Kidney epithelial cell (primary cell): ENCODE results near the gene LTBP1. TPM values are rescaled to one million over a fixed set of nuclear protein-coding genes. Genes with fewer than 3 reads are reported as not detected.

Experiments used
- DNase-seq: peaks from one replicate; pipeline ENCODE4 v3.0.0-alpha.2; 2010; ENCODE audit warnings: low read depth
- H3K27me3 ChIP-seq: 2 replicates; pipeline ENCODE4 v1.6.0; 2011; ENCODE audit warnings: low read length; ENCODE audit not compliant: control insufficient read depth, insufficient read depth
- H3K36me3 ChIP-seq: 2 replicates; pipeline ENCODE4 v1.5.1; 2011; ENCODE audit warnings: low read length; ENCODE audit not compliant: control insufficient read depth, insufficient read depth
- H3K4me3 ChIP-seq: 2 replicates; pipeline ENCODE4 v1.5.1; 2011; ENCODE audit warnings: low read depth, mild to moderate bottlenecking, control low read depth, low read length
- total RNA-seq: library from RNA; depleted of rRNA; stranded (reverse); fragments of >200 nt; gene quantifications from 2 replicates; pipeline ENCODE4 v1.2.3, GENCODE V29; 2015
- TF ChIP-seq, protein P1 (sequence below): IDR thresholded peaks from 2 replicates; pipeline ENCODE4 v1.5.1; 2011; ENCODE audit warnings: mild to moderate bottlenecking, moderate library complexity, low read length, control low read depth, inconsistent platforms; ENCODE audit not compliant: insufficient read depth, poor library complexity, severe bottlenecking

The LTBP1 gene
- total RNA-seq, 1 donor from 2014 or later = 39.3 TPM

GRCh38 chr2:33371304-33372090 lies 424.7 kb downstream of the LTBP1 start:
- TF ChIP-seq, protein P1, sequence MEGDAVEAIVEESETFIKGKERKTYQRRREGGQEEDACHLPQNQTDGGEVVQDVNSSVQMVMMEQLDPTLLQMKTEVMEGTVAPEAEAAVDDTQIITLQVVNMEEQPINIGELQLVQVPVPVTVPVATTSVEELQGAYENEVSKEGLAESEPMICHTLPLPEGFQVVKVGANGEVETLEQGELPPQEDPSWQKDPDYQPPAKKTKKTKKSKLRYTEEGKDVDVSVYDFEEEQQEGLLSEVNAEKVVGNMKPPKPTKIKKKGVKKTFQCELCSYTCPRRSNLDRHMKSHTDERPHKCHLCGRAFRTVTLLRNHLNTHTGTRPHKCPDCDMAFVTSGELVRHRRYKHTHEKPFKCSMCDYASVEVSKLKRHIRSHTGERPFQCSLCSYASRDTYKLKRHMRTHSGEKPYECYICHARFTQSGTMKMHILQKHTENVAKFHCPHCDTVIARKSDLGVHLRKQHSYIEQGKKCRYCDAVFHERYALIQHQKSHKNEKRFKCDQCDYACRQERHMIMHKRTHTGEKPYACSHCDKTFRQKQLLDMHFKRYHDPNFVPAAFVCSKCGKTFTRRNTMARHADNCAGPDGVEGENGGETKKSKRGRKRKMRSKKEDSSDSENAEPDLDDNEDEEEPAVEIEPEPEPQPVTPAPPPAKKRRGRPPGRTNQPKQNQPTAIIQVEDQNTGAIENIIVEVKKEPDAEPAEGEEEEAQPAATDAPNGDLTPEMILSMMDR = no peak
- DNase-seq = no peak
- Histone ChIP-seq H3K27me3 (no peaks in the 10 kb centered on the region), H3K4me3 (no peak overlapping the region), H3K36me3 (no peaks in the 10 kb centered on the region)

DNA sequence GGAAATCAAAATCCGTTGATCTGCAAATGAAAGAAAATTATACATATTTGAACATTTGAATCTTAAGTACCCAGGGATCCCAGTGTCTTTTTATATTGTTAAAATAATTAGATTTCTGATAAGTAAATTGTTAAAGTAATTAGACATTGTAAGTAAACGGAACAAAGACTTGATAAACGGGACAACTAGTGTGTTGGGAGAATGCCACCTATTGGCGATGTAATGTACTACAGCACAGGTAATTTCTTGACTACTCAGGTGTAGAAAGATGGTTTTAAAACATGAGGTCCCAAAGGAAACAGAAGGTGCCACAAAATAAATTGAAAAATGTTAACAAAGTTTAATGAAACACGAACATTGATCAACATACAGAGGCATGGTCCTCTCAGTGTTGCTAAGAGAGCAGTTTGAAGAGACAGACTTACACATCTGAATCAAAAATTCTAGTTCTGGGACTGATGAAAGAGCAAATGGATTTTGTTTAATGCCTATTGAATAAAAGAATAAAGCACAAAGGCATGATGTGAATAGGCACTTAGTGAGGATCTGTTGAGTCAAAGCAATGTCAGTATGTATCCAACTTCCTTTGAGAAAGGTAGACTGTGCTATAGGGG lies 426.3 kb downstream of the LTBP1 start:
- no peaks in the 10 kb centered on the region for H3K27me3 ChIP-seq
- TF ChIP-seq, protein P1 = peak; percentile 76
- DNase-seq = no peak
- H3K36me3 ChIP-seq = no peaks in the 10 kb centered on the region
- H3K4me3 ChIP-seq = no peak overlapping the region

DNA sequence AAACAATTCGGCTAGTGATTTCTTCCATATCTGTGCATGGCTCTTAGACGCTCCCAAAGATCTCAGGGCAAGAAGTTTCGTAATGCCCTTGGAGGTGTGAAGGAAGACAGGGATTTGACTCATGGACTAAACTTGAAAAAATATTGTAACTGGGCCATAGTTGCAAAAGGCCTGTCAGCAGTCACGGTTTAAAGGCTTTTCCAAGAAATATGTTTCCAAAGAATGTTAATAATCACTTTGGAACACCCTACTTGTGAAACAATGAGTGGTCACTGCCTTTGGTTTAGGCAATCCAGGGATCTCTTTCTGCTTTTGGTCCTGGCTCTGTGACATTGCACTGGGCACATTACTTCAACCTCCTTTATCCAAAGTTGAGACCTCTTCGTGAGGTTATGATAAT lies 427.2 kb downstream of the LTBP1 start:
- H3K4me3 ChIP-seq = no peak overlapping the region
- no peak for DNase-seq
- no peaks in the 10 kb centered on the region for H3K27me3 ChIP-seq
- no peaks in the 10 kb centered on the region for H3K36me3 ChIP-seq
- TF ChIP-seq, protein P1 = no peak

DNA sequence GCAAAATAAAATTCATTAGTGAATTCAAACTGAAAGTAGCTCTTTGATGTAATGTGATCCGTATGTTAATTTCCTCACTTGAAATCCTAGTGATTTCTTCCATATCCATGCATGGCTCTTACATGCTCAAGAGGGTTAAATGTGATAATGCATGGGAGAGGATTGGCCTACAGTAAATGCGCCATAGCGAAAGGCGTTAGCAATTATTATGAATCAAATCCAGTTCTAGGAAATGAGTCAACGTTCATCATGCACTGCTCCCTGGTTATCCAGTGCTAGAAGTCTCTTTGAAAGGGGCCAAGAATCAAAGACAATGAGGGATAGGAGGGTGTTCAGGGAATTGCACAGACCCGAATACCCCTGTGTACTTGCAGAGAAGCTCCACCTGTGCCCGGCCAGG lies 428.3 kb downstream of the LTBP1 start:
- H3K27me3 ChIP-seq = no peaks in the 10 kb centered on the region
- no peaks in the 10 kb centered on the region for H3K36me3 ChIP-seq
- H3K4me3 ChIP-seq = no peak overlapping the region
- no peak for DNase-seq
- TF ChIP-seq, protein P1 = no peak

DNA sequence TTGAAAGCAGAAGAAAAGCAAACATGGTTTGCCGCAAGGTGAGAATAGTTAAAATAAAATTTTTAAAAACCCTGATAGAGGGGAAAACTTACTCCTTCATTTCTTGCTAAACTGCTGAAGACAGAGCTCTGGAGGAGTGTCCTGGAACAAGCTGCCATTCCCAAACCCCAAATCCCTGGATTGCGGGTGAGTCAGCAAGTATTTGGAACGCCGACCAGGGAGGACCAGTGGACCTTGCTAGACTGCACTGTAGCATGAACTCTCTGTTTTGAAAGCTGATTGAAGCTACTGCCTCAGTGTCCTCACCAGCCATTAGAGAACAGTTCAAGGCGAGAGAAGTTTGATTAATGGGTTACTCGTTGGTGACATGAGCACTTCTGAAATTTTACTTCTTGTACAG lies 430.3 kb downstream of the LTBP1 start:
- H3K36me3 ChIP-seq = no peaks in the 10 kb centered on the region
- TF ChIP-seq, protein P1 = no peak
- H3K4me3 ChIP-seq = no peak overlapping the region
- no peaks in the 10 kb centered on the region for H3K27me3 ChIP-seq
- no peak for DNase-seq
